Ascending aorta (tissue), 2 donors: Measurements from ENCODE around the gene PSMC1. TPM values are rescaled to one million over a fixed set of nuclear protein-coding genes. Genes with fewer than 3 reads are reported as not detected.
A peak's percentile ranks its signal among the peaks of the same experiment; 100 is the strongest.
"Not testable (repeated sequence)": the region's sequence is repeated elsewhere in the genome, so short reads cannot be mapped to it uniquely, and the experiment has no call there.

Experiments
- DNase-seq, 2 donors: peaks; one replicate each; pipeline ENCODE4 v3.0.0-alpha.2; 2019; ENCODE audit warnings: low spot score in 2 of 2
- H3K27ac ChIP-seq, 2 donors: fragments of 200-600 bp; sonication (generic); one replicate each; pipeline ENCODE4 v1.5.1; 2016 to 2017; ENCODE audit warnings: mild to moderate bottlenecking in 1 of 2
- H3K27me3 ChIP-seq: fragments of 200-600 bp; sonication (generic); one replicate; pipeline ENCODE4 v1.5.1; 2017
- H3K36me3 ChIP-seq, 2 donors: fragments of 200-600 bp; sonication (generic); one replicate each; pipeline ENCODE4 v1.5.1; 2016
- H3K4me1 ChIP-seq, 2 donors: fragments of 200-600 bp; sonication (generic); one replicate each; pipeline ENCODE4 v1.5.1; 2016 to 2017; ENCODE audit warnings: mild to moderate bottlenecking in 1 of 2
- H3K4me3 ChIP-seq, 2 donors: fragments of 200-600 bp; sonication (generic); one replicate each; pipeline ENCODE4 v1.5.1; 2016 to 2017; ENCODE audit warnings: mild to moderate bottlenecking in 1 of 2
- H3K9me3 ChIP-seq, 2 donors: fragments of 200-600 bp; sonication (generic); one replicate each; pipeline ENCODE4 v1.5.1; 2016
- intact Hi-C: fragments of 100-400 bp; cut with DNase I; formaldehyde crosslinking; loops from one replicate; pipeline ENCODE4 v1.15.1; 2023
- total RNA-seq: library from RNA; depleted of rRNA; stranded (reverse); fragments of >200 nt; gene quantifications from one replicate; pipeline ENCODE4 v1.1.0, GENCODE V29; 2016
- TF ChIP-seq, protein P1 (sequence below), 3 experiments: fragments of 200-600 bp in 2 of 3; fragments of 450-650 bp in 1 of 3; sonication (generic) in 2 of 3; IDR thresholded peaks; one replicate each; pipeline ENCODE4 v1.5.1; 2016 to 2019; ENCODE audit warnings: antibody characterized with exemption in 3 of 3, mild to moderate bottlenecking in 1 of 3, moderate library complexity in 1 of 3

Gene PSMC1
- 93.2 TPM for total RNA-seq

DNA sequence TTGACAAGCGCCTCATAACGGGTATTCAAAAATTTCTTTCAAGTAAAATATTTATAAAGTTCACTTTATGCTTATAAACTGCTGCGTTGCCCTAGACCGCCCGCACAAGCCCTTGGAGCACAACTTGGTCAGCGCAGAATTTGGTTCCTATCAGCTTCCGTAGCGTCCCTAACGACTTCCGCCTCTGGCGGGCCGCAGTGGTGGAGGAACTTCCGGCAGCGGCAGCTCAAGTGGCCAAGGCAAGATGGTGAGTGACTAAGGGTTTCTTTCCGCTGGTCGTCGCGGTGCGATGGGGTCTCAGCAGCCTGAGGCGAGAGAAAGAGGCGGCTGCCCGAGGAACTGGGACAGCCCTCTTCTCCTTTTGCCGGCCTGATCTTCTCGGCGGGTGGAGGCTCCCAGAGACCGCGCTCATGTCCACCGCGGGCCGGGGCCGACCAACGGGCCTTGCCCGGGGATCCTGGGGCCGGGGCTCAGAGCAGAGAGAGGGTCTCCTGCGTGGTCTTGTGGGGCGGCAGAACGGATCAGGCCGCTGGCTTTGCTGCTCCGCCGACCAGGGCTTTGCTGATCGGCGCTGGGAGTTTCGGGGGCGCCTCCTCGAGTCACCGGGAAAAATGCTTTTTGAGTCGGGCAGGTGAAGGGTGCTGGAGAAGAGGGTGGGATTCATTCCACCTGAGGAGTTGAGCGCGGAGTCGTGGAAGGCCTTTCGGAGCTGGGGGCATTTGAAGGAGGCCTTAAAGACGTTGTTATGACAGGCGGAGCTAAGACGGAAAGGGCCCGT, at the start of gene PSMC1:
Gene PSMC1 (plus strand): TSS at position 200 of the 778 bp plus-strand sequence. CDS start 45 bp downstream, at position 245.
- TF ChIP-seq, protein P1, sequence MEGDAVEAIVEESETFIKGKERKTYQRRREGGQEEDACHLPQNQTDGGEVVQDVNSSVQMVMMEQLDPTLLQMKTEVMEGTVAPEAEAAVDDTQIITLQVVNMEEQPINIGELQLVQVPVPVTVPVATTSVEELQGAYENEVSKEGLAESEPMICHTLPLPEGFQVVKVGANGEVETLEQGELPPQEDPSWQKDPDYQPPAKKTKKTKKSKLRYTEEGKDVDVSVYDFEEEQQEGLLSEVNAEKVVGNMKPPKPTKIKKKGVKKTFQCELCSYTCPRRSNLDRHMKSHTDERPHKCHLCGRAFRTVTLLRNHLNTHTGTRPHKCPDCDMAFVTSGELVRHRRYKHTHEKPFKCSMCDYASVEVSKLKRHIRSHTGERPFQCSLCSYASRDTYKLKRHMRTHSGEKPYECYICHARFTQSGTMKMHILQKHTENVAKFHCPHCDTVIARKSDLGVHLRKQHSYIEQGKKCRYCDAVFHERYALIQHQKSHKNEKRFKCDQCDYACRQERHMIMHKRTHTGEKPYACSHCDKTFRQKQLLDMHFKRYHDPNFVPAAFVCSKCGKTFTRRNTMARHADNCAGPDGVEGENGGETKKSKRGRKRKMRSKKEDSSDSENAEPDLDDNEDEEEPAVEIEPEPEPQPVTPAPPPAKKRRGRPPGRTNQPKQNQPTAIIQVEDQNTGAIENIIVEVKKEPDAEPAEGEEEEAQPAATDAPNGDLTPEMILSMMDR (IDR thresholded peaks at IDR 0.05), result peak in 1 of 3 experiments; percentile 2
- no peaks in the 10 kb centered on the region for H3K27me3 ChIP-seq
- peaks cover 18 to 27% of the 10 kb centered on the region in 2 donors for H3K36me3 ChIP-seq
- DNase-seq, result peak; percentile 63 to 95
- H3K4me3 ChIP-seq, result peak within 1 kb of the TSS; percentile 92 to 99
- peak within 1 kb of the TSS; percentile 90 to 93 for H3K27ac ChIP-seq
- no peaks in the 10 kb centered on the region for H3K9me3 ChIP-seq
- peaks cover 0 to 4% of the 10 kb centered on the region in 2 donors for H3K4me1 ChIP-seq
- intact Hi-C loops, result loop anchor here (2.0 to 10.0 kb wide), 5 partner anchors 46 to 1702 kb away; partner anchors contain the start of genes EFCAB11, PTPN21, RPS6KA5 and TDP1

DNA sequence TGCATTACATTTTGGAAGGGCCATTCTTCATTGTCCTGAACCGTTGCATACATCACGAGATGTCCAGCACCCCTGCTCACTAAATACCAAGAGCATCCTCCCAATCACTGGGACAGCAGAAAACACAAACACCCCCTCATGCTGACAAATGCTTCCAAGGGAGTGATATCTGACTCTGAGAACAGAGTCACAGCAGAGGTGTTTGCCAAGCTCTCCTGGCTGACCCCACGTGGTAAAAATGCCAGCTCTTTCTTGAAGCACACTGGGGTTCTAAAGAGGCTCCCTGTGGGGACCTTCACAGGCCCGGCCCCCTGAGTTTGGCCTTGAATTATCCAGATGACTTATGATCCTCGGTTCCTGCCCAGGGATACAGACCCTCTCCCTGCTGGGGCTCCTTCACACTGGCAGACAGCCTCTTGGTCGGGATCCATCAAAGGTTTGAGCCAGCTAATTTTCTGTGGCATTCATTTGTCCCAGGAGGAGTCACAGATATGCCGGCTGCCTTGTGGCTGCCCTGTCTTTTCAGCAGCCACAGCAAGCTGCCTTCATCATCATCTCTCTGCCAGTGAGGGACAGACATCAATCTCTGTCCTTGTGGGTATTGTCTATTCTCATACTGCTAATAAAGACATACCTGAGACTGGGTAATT, 43.1 kb upstream of the PSMC1 start:
- Histone ChIP-seq H3K36me3 (no peaks in the 10 kb centered on the region), H3K27ac (no peak overlapping the region), H3K4me1 (no peaks in the 10 kb centered on the region), H3K4me3 (no peak overlapping the region), H3K27me3 (no peaks in the 10 kb centered on the region), H3K9me3 (no peaks in the 10 kb centered on the region)
- DNase-seq, result no peak
- TF ChIP-seq, protein P1 (IDR thresholded peaks at IDR 0.05), result no peak
- intact Hi-C loops, result no loop called here

DNA sequence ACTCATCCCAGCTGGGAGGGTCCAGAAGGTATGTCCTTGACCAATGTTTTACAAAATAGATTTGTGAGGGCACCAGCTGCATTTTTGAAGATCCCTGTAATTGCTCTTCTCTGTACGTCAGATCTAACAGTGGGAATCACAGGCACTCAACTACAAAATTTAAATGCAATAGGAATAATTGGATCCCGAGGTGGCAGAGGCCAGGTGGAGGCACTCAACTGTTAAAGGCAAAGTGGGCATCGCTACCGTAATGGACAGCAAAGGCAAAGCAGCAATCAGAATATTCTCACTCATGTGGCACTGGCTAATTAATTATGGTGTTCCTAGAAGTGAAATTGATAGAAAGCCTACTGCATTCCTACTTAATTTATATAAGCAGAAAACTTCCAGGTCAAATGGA, 27.9 kb upstream of the PSMC1 start:
- no peaks in the 10 kb centered on the region for H3K4me1 ChIP-seq
- peaks cover 0 to under 1% of the 10 kb centered on the region in 2 donors for H3K9me3 ChIP-seq
- intact Hi-C loops, result no loop called here
- TF ChIP-seq, protein P1 (IDR thresholded peaks at IDR 0.05), result no peak
- no peak overlapping the region for H3K27ac ChIP-seq
- H3K36me3 ChIP-seq, result no peaks in the 10 kb centered on the region
- DNase-seq, result no peak
- H3K4me3 ChIP-seq, result no peak overlapping the region
- no peaks in the 10 kb centered on the region for H3K27me3 ChIP-seq

DNA sequence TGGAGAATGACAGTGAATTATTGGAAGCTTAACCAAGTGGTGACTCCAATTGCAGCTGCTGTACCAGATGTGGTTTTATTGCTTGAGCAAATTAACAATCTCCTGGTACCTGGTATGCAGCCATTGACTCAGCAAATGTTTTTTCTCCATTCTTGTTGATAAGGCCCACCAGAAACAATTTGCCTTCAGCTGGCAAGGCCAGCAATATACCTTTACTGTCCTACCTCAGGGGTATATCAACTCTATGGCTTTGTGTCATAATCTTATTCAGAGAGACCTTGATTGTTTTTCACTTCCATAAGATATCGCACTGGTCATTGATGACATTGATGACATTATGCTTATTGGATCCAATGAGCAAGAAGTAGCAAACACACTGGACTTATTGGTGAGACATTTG, 26.4 kb upstream of the PSMC1 start:
- H3K4me1 ChIP-seq, H3K27ac ChIP-seq, DNase-seq, H3K36me3 ChIP-seq, H3K9me3 ChIP-seq, H3K27me3 ChIP-seq, H3K4me3 ChIP-seq, intact Hi-C loops: not testable (repeated sequence)

DNA sequence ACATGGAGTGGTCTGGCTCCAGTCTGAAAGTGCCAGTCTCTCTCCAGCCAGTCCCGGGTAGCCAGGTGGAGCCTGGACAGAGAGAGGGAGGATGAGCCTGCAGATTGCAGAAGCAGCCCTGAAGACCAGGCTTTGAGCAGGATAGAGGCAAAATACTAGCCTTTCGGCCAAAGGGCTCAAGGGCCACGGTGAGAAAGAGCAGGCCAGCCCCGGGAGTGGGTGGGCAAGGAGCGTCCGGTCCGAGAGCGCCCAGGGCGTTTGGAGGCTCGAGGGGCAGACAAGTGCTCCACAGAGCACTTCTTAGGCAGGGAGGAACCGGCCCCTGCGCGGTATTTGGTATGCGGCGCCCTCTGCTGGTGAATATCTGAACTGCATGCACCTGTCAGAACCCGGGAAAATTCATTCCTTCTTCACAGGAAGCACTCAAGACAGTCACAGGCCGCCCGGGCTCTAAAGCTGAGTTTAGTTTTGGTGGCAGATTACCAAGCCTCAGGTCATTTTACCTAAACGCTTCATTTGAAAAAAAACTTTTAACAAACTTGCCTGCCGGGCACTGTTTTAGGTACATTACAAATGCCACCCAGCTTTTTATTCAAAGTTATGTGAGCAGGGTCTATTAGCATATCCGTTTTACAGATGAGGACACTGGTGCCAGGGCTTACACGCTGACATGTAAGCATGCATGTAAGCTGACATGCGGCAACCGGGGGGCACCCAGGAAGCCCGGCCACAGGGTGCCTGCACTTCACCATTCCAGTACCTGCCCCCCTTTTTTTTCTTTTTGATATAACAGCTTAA, 21.0 kb upstream of the PSMC1 start:
- Histone ChIP-seq H3K4me3 (no peak overlapping the region), H3K27ac (no peak overlapping the region), H3K4me1 (no peaks in the 10 kb centered on the region), H3K9me3 (peaks cover 20 to 25% of the 10 kb centered on the region in 2 donors), H3K36me3 (no peaks in the 10 kb centered on the region), H3K27me3 (no peaks in the 10 kb centered on the region)
- TF ChIP-seq, protein P1 (IDR thresholded peaks at IDR 0.05), result peak; percentile 52 to 78 (median 69)
- DNase-seq, result peak in 1 of 2 donors; percentile 70
- intact Hi-C loops, result no loop called here
